Activated T-cell treated with anti-CD3 and anti-CD28 coated beads for 48 hours (primary cell): ENCODE results near the gene SLC18A3.

Source experiments
- DNase-seq: peaks from one replicate; pipeline ENCODE4 v3.0.0-alpha.2; 2020; ENCODE audit warnings: low read depth

Gene SLC18A3

DNA sequence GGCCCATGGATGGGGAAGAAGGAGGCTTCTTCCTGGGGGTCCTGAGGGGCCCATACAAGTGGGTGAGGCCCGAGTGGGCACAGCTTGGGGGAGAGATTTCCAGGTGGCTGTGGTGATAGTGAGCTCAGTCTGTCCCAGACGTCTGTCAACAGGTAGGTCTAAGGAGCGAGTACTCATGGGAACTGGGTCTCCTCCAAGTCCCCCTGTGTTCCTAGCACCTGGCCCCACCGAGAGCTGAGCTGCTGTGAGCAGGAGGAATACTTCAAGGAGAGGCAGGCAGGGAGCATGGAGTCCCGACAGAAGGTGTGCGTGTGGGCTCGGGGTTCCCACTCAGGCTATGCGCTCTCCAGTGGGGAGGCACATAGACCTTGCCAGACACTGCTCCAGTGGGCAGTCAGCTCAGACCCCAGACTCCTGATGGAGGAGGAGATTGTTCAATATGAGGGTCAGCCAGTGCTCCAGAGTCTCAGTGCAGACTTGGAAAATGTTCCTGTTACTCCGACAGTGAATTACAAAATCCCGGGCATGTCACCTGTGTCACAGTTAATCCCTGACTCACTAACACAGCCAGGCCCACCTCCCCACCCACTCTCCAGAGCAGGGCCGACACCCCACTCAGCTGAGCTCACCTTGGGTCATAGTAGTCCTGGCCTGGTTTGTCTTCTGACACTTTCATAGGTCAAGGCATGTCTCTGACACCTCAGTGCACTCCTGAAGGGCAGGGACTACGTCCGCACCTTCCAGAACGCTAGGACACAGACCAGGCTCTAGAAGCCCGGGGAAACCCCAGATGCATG lies 41.1 kb downstream of the SLC18A3 start:
- DNase-seq: no peak

DNA sequence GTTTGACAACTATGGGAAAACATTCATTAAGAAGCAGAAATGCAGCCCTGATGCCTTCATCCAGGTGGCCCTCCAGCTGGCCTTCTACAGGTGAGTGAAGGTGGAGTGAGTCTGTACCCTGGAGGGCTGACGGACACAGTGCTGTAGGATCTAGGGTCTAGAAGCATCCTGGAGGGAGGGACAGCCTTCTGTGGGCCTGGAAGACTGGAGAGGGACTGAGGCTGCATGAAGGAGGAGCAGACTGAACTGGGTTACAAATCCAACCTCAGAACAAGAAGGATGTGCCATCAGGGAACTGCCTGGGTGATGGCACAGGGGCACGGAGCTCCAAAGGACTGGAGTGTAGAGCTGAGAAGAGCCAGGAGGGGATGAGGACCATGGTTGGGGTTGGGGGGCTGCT lies 41.8 kb downstream of the SLC18A3 start:
- no peak for DNase-seq

GRCh38 chr10:49652421-49653272 lies 42.5 kb downstream of the SLC18A3 start:
- DNase-seq: no peak

GRCh38 chr10:49653273-49653929 lies 43.3 kb downstream of the SLC18A3 start:
- DNase-seq: no peak

DNA sequence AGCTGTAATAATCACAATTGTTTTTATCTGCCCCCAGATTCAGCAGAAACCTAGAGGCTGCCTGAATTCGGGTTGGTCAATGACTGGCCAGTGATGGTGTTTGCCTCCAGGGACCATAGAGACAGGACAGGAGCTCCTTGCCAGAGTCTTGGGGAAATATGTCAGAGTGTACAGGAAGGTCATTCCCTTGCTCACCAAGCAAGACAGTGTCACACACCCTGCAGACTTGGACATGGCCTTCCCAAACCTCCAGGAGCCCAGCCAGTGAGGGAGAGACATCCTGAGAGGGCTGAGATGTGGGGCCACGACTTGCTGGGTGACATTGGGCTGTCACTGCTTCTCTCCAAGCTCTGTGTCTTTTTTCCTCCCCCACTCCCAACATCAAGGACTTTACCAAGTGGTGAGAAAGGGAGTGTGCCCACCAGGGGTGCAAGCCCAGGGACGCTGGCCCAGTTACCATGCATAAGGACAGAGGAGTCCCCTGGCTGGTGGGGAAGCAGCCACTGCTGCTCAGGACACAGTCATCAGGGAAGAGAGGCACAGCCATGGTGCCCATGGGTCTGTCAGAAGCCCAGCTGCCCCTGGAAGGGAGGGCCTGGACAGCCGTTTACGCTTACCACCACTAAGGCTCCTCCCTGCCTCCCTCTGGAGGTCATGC lies 44.1 kb downstream of the SLC18A3 start:
- DNase-seq: no peak

DNA sequence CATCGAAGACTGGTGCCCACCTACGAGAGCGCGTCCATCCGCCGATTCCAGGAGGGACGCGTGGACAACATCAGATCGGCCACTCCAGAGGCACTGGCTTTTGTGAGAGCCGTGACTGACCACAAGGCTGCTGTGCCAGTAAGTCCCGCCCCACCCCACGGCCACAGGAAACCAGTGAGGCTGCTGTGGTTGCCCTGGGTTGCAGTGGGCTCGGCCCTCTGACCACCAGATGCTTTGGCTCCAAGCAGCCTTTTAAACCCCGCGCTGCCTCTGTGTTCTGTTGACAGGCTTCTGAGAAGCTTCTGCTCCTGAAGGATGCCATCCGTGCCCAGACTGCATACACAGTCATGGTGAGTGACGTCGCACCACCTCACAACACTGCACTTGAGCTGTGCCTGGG lies 45.0 kb downstream of the SLC18A3 start:
- DNase-seq: no peak

GRCh38 chr10:49656845-49657493 lies 46.9 kb downstream of the SLC18A3 start:
- no peak for DNase-seq

- no peak for DNase-seq
Measured at GRCh38 chr10:49657606-49658005, 47.5 kb downstream of the SLC18A3 start.

- no peak for DNase-seq
Measured at GRCh38 chr10:49661140-49661856, 51.2 kb downstream of the SLC18A3 start.
